Measurements from ENCODE around the gene TESK2. TPM values are rescaled to one million over a fixed set of nuclear protein-coding genes. Genes with fewer than 3 reads are reported as not detected.
"Not testable (repeated sequence)": the region's sequence is repeated elsewhere in the genome, so short reads cannot be mapped to it uniquely, and the experiment has no call there.

TESK2 gene
- total RNA-seq, 1 donor from 2014 or later: 4.2 TPM

DNA sequence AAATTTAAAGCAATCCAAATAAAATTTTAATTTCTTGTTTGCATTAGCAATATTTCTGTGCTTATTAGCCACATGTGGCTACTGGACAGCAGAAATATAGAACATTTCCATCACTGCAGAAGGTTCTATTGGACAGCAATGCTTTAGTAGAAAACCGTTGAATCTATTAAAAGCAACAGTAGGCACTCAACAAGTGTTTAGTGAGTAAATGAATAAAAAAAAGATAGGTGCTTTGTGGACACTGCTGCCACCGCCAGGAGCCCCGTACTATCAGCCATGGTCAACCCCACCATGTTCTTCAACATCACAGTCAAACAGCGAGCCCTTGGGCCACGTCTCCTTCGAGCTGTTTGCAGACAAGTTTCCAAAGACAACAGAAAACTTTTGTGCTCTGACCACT is 76.2 kb downstream of the TESK2 start:
- no peak for DNase-seq (ENCODE audit: low read depth in 2 of 2)

GRCh38 chr1:45412899-45413298 is 78.1 kb downstream of the TESK2 start:
- no peak for DNase-seq (ENCODE audit: low read depth in 2 of 2)

GRCh38 chr1:45411510-45411899 is 79.5 kb downstream of the TESK2 start:
- no peak for DNase-seq (ENCODE audit: low read depth in 2 of 2)

DNA sequence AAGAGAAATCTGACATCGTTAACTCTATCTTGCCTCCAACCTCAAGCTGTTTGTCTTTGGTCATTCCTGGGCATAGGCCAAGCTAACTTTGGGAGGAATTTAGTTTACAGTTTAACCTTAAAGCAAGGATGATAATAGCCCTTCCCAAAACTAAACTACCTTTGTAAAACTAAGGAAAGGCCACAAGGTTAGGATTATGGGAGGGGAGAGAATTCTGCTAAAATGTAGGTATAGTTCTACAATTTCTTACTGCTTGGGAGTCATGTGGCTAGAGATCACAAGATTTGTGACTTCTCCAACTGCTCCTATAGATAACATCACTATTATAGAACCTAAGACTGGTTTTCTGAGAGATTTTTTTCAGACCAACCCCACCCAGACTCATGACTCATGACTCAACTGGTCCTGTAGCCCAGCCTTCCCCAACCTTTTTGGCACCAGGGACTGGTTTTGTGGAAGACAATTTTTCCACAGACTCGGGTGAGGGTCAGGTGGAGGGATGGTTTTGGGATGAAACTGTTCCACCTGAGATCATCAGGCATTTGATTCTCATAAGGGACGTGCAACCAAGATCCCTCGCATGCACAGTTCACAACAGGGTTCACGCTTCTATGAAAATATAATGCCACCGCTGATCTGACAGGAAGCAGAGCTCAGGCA is 80.0 kb downstream of the TESK2 start:
- no peak for DNase-seq (ENCODE audit: low read depth in 2 of 2)

DNA sequence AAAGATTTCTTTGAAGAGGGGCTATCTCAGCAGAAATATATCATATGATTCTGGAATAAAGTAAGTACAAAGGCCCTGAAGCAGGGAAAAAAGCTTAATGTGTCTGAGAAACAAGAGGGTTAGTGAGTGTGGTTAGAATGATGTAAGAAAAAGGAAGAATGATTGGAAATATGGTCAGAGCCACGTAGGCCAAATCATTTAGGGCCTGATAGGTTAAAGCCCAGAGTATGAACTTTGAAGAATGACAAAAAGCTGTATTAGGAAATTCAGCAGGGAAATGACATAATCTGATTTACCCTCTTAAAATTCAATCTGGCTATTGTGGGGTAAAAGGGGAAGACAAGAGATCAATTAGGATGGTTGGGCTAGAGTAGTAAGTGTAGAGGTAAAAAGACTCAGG is 81.7 kb downstream of the TESK2 start:
- no peak for DNase-seq (ENCODE audit: low read depth in 2 of 2)

DNA sequence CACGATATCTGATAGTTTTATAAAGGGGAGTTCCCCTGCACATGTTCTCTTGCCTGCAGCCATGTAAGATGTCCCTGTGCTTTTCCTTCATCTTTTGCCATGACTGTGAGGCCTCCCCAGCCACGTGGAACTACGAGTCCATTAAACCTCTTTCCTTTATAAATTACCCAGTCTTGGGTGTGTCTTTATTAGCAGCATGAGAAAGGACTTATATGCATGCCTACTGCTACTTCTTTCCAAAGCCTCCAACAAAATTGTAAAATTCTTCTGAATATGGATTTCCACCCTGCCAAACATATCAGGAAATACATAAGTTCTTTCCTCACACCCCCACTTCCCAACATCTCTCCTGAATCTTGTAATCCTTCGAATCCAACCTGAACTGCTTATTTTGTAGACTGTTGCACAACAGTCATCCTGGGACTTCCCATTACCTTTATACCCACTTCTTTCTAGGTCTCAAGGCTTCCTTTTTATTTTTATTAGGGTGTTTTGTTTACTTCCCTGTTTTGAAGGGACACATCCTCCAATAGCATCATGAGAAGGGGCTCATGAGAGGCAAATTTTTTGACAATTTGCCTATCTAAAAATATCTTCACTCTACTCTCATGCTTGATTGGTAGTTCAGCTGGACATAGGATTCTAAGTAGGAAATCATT is 83.2 kb downstream of the TESK2 start:
- DNase-seq (ENCODE audit: low read depth in 2 of 2): no peak

DNA sequence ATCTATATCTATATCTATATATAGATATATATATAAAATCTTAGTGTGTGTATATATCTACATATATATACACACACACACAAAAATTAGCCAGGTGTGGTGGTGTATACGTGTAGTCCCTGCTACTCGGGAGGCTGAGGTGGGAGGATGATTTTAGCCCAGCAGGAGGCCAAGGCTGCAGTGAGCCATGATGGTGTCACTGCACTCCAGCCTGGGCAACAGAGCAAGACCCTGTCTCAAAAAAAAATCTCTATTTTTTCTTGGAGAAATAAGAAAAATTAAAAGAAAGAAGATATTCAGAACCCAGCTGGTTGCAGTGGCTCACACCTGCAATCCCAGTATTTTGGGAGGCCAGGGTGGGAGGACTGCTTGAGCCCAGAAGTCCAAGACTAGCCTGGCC is 85.3 kb downstream of the TESK2 start:
- no peak for DNase-seq (ENCODE audit: low read depth in 2 of 2)

GRCh38 chr1:45403718-45404117 is 87.2 kb downstream of the TESK2 start:
- DNase-seq (ENCODE audit: low read depth in 2 of 2): no peak

GRCh38 chr1:45403298-45403697 is 87.7 kb downstream of the TESK2 start:
- DNase-seq (ENCODE audit: low read depth in 2 of 2): no peak

DNA sequence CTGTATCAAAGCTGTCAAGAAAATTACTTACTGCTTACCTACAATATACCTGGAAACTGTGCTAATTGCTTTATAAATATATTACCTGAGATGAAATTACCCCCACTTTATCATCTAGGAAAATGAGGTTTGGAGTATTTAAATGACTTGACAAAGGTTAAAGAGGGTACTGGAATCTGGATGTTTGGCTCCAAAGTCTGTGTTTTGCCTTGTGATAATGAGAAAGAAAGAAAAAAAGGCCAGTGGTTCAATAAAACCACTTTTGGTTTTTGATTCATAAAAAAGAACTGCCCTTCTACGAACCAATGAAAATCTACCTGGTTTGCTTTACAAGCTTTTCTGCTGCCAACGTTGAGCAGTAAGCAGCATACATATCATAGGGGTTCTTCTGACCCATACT is 89.4 kb downstream of the TESK2 start:
- DNase-seq (ENCODE audit: low read depth in 2 of 2): no peak

- DNase-seq (ENCODE audit: low read depth in 2 of 2): no peak
Observed at GRCh38 chr1:45400049-45400448, 90.9 kb downstream of the TESK2 start.

DNA sequence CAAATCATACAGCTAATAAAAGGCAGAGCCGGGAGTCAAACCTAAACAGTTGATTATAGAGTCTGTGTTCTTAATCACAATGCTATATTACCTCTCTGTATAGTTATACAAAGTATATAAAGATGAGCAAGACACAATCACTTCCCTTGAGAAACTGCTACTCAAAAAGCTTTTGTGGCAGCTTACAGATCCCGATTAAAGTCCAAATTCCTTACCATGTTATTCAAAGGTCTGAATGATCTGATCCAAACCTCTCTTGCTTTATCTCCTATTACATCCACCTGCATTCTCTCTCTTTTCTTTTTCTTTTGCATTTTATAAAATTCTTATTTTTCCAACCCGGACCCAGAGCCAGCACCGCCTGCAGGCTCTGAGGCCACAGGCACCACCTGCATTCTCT is 93.7 kb downstream of the TESK2 start:
- DNase-seq (ENCODE audit: low read depth in 2 of 2): no peak

DNA sequence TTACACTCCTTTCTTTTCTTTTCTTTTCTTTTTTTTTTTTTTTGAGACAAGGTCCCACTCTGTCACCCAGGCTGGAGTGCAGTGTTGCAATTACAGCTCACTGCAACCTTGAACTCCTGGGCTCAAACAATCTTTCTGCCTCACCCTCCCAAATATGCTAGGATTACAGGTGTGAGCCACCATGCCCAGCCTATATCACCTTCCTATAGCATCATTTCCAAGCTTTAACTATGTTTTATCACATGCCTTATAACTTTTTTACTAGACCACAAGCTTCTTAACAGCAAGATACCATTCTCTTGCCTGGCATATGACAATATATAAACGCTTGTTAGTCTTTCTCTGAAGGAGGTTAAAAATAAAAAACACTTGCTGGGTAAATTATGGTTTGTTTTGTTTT is 95.4 kb downstream of the TESK2 start:
- DNase-seq (ENCODE audit: low read depth in 2 of 2): no peak

DNA sequence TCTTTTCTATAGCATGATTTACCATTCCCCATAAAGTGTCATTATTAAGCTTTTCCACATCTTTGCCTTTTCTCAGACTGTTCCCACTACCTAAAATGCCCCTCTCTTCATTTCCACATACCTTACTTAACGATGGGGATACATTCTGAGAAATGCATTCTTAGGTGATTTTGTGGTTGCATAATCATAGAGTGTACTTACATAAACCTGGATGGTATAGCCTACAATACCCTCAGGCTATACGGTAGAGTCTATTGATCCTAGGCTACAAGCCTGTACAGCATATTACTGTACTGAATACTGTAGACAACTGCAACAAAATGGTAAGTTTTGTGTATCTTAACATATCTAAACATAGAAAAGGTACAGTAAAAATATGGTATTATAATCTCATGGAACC is 95.9 kb downstream of the TESK2 start:
- no peak for DNase-seq (ENCODE audit: low read depth in 2 of 2)

DNA sequence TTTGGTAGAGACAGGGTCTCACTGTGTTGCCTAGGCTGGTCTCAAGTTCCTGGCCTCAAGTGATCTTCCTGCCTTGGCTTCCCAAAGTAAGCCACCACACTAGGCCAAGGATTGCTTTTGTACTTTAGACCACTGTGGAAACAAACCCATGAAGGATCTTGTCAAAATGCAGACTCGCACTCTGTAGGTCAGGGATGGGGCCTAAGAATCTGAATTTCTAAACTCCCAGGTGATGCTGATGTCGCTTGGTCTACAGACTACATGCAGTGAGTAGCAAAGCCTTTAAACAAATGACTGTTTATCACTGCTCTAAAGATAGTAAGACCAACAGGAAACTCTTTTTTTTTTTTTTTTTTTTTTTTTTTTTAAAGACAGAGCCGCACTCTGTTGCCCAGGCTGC is 96.6 kb downstream of the TESK2 start:
- peak; percentile 28 to 51 for DNase-seq (ENCODE audit: low read depth in 2 of 2)

GRCh38 chr1:45393718-45394302 is 97.2 kb downstream of the TESK2 start:
- peak; percentile 50 to 73 for DNase-seq (ENCODE audit: low read depth in 2 of 2)

- DNase-seq (ENCODE audit: low read depth in 2 of 2): no peak
Observed at GRCh38 chr1:45386219-45386618, 104.7 kb downstream of the TESK2 start.

- DNase-seq (ENCODE audit: low read depth in 2 of 2): no peak
Observed at GRCh38 chr1:45385302-45385701, 105.7 kb downstream of the TESK2 start.

- not testable (repeated sequence) for DNase-seq (ENCODE audit: low read depth in 2 of 2)
Observed at GRCh38 chr1:45384213-45384612, 106.8 kb downstream of the TESK2 start.

DNA sequence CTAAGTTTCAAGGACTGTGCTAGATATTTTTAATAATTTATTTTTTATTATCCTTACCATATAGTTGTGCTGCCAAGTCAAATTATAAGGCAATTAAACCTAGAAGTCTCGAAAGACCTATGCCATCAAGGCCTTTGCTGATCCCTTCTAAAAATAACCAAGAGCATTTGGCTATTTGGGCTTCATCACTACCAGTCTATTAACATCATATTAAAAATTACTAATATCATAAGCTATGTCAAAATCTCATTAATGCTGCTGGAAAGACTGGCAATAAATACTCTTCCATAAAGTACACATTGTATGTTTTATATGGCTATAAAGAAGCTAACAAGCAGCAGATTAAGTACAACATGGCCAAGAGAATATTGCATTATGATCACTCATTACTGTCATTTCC is 107.8 kb downstream of the TESK2 start:
- DNase-seq (ENCODE audit: low read depth in 2 of 2): no peak

DNA sequence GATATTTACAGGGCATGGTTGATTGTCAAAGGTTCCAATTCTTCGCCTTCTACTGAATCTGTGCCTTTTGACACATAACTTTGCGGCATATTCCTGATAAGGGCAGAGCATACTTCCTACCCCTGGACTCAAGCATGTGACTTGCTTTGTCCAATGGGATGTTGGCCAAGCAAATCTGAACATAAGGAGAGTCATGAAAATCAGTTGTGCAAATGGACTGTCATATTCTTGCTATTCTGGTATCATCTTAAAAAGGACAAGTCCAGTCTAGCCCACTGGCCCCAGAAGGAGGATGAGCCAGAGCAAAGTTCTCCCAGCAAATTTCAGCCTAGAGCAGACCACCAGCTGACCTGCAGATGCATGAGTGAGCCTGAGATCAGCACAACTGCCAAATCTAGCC is 109.7 kb downstream of the TESK2 start:
- DNase-seq (ENCODE audit: low read depth in 2 of 2): no peak

GRCh38 chr1:45380730-45381129 is 110.2 kb downstream of the TESK2 start:
- no peak for DNase-seq (ENCODE audit: low read depth in 2 of 2)

DNA sequence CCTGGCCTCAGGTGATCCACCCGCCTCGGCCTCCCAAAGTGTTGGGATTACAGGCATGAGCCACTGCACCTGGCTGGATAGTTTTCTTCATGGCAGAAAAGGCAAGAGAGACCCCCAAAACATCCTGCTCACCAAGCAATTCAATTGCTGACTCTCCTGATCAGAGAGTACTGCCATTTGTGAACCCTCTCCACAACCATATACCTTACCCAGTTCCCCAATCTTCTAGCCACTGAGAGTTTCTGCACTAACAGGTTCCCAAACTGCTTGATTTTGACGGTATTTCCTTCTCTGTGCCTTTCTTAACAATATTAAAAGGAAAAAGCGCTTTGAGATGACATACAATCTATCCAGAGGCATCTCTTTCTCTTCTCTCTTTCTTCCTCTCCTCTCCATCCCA is 110.8 kb downstream of the TESK2 start:
- DNase-seq (ENCODE audit: low read depth in 2 of 2): no peak

All from dermis microvascular lymphatic vessel endothelial cell (primary cell).